ENCODE results near the gene HDX.
"Not testable (repeated sequence)": the region's sequence is repeated elsewhere in the genome, so short reads cannot be mapped to it uniquely, and the experiment has no call there.

The HDX gene

GRCh38 chrX:84501798-84502628 is at the start of gene HDX:
Gene HDX (minus strand): TSS chrX:84502453. CDS start chrX:84475397, 27,056 bp downstream.
- peak; percentile 46 for DNase-seq (ENCODE audit: low read depth)
- H3K4me3 ChIP-seq (ENCODE audit: low read depth, low read length): peak within 1 kb of the TSS; percentile 7; the same call in 1 of the 2 replicates
- no peak for TF ChIP-seq CTCF (IDR thresholded peaks at IDR 0.05; ENCODE audit: insufficient read depth, low read depth, low read length, missing control alignments)

GRCh38 chrX:84541315-84541714 is 39.1 kb upstream of the HDX start:
- DNase-seq (ENCODE audit: low read depth); H3K4me3 ChIP-seq (ENCODE audit: low read depth, low read length): not testable (repeated sequence)

GRCh38 chrX:84537627-84538026 is 35.4 kb upstream of the HDX start:
- not testable (repeated sequence) for DNase-seq (ENCODE audit: low read depth); H3K4me3 ChIP-seq (ENCODE audit: low read depth, low read length)

- TF ChIP-seq CTCF (IDR thresholded peaks at IDR 0.05; ENCODE audit: insufficient read depth, low read depth, low read length, missing control alignments): no peak
- DNase-seq (ENCODE audit: low read depth): no peak
- H3K4me3 ChIP-seq (ENCODE audit: low read depth, low read length): no peak overlapping the region
These were observed 13.8 kb downstream of the HDX start for GRCh38 chrX:84488426-84488825.

- peak; percentile 13 for DNase-seq (ENCODE audit: low read depth)
- H3K4me3 ChIP-seq (ENCODE audit: low read depth, low read length): no peak overlapping the region
- no peak for TF ChIP-seq CTCF (IDR thresholded peaks at IDR 0.05; ENCODE audit: insufficient read depth, low read depth, low read length, missing control alignments)
These were observed 14.6 kb downstream of the HDX start for GRCh38 chrX:84487365-84488353.

GRCh38 chrX:84479086-84479485 is 23.2 kb downstream of the HDX start:
- H3K4me3 ChIP-seq (ENCODE audit: low read depth, low read length): no peak overlapping the region
- no peak for TF ChIP-seq CTCF (IDR thresholded peaks at IDR 0.05; ENCODE audit: insufficient read depth, low read depth, low read length, missing control alignments)
- no peak for DNase-seq (ENCODE audit: low read depth)

- DNase-seq (ENCODE audit: low read depth): no peak
- no peak overlapping the region for H3K4me3 ChIP-seq (ENCODE audit: low read depth, low read length)
- TF ChIP-seq CTCF (IDR thresholded peaks at IDR 0.05; ENCODE audit: insufficient read depth, low read depth, low read length, missing control alignments): no peak
These were observed 25.1 kb downstream of the HDX start for GRCh38 chrX:84477114-84477513.
